ENCODE results near the gene MAP3K10. TPM values are rescaled to one million over a fixed set of nuclear protein-coding genes. Genes with fewer than 3 reads are reported as not detected.

The MAP3K10 gene
- total RNA-seq (10 to 100 TPM in 2 of 4 donors, 1 to 10 TPM in 2; 6.4 to 17.2 (median 10.5) TPM), polyA plus RNA-seq (1 to 10 TPM; 4.2 to 9.8 (median 4.2) TPM)

DNA sequence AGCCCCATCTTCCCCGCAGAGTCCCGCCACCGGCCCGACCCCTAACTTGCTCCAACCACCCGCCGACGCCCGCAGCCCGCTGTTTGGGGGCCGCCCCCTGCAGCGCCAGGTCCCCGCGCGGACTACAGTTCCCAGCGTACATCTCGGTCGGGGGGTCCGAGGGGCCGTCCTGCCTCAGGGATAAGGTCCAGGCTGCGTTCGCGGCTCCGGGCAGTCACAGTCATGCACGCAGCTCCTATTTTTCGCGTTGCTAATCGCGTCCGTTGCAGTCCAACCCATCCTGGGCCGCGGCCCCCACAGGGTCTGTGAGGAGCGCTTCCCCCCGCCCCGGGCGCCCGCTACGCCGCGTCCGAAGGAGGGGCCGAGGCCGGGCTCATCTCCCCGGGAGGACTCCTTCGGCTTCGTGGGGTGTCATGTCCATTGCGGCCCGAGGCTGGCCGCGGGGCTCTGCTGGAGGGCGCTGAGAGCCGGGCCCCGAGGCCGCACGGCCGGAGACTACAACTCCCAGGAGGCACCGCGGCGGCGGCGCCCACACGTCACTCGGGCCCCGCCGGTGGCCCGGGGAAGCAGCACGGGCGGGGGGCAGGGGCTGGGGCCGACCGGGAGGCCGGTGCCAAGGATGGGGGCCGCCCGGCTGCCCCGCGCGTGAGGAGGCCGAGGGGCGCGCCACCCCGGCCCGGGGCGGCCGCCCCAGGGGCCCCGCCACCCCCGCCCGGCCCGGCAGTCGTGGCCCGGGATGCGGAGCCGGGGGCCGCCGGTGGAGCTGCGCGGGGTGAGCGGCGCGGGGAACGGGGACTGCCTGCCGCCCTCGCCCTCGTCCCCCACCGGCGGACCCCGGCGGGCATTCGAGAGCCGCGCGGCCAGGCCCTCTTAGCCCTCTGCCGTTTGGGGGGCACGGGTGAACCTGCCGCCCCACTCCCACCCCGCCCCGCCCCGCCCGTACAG, at the start of gene MAP3K10:
TSS of gene MAP3K10 (plus strand) at position 536 of the 945 bp plus-strand sequence. CDS start 606 bp downstream, outside the sequence.
- H3K27me3 ChIP-seq, result no peaks in the 10 kb centered on the region
- TF ChIP-seq POLR2AphosphoS5 (IDR thresholded peaks at IDR 0.05), result peak in 3 of 4 donors; percentile 25 to 70 (median 49)
- no peak for TF ChIP-seq EP300 (IDR thresholded peaks at IDR 0.05)
- WGBS, 2 donors, result 0 to 1% methylated on average over 116 of the region's 116 CpGs
- peaks cover 0 to 31% (median 21%) of the 10 kb centered on the region in 4 donors for H3K4me1 ChIP-seq
- no peaks in the 10 kb centered on the region for H3K9me3 ChIP-seq
- peak within 1 kb of the TSS; percentile 81 to 99 (median 95) for H3K4me3 ChIP-seq
- H3K27ac ChIP-seq, result peak within 1 kb of the TSS; percentile 97 to 100 (median 99)
- no peaks in the 10 kb centered on the region for H3K36me3 ChIP-seq
- intact Hi-C loops (cut with DNase I), result loop anchor here (5.0 kb wide), 1 partner anchor 91 kb away; no protein-coding TSS in a partner anchor
- peak; percentile 87 for DNase-seq

DNA sequence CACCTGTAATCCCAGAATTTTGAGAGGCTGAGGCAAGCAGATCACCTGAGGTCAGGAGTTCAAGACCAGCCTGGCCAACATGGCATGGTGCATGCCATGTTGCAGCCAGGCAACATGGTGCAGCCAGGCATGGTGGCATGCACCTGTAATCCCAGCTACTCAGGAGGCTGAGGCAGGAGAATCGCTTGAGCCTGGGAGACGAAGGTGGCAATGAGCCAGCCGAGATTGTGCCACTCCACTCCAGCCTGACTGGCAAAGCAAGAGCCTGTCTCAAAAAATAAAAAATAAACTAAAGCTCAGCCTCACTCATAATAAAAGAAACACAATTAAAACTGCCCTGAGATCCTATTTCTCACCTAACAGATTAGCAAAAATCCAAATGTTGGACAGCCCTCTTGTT, 49.7 kb upstream of the MAP3K10 start:
- H3K36me3 ChIP-seq, result no peaks in the 10 kb centered on the region
- peaks cover 0 to 12% (median 0%) of the 10 kb centered on the region in 3 donors for H3K27me3 ChIP-seq
- DNase-seq, result no peak
- no peaks in the 10 kb centered on the region for H3K4me1 ChIP-seq
- WGBS, 2 donors, result 70 to 75% methylated on average over 3 of the region's 3 CpGs
- intact Hi-C loops (cut with DNase I), result no loop called here
- no peak overlapping the region for H3K4me3 ChIP-seq
- H3K27ac ChIP-seq, result no peak overlapping the region
- TF ChIP-seq EP300 (IDR thresholded peaks at IDR 0.05) (no peak), POLR2AphosphoS5 (IDR thresholded peaks at IDR 0.05) (no peak), POLR2A (IDR thresholded peaks at IDR 0.05) (no peak)
- TF ChIP-seq, protein P1, sequence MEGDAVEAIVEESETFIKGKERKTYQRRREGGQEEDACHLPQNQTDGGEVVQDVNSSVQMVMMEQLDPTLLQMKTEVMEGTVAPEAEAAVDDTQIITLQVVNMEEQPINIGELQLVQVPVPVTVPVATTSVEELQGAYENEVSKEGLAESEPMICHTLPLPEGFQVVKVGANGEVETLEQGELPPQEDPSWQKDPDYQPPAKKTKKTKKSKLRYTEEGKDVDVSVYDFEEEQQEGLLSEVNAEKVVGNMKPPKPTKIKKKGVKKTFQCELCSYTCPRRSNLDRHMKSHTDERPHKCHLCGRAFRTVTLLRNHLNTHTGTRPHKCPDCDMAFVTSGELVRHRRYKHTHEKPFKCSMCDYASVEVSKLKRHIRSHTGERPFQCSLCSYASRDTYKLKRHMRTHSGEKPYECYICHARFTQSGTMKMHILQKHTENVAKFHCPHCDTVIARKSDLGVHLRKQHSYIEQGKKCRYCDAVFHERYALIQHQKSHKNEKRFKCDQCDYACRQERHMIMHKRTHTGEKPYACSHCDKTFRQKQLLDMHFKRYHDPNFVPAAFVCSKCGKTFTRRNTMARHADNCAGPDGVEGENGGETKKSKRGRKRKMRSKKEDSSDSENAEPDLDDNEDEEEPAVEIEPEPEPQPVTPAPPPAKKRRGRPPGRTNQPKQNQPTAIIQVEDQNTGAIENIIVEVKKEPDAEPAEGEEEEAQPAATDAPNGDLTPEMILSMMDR (IDR thresholded peaks at IDR 0.05), result no peak
- H3K9me3 ChIP-seq, result no peaks in the 10 kb centered on the region

DNA sequence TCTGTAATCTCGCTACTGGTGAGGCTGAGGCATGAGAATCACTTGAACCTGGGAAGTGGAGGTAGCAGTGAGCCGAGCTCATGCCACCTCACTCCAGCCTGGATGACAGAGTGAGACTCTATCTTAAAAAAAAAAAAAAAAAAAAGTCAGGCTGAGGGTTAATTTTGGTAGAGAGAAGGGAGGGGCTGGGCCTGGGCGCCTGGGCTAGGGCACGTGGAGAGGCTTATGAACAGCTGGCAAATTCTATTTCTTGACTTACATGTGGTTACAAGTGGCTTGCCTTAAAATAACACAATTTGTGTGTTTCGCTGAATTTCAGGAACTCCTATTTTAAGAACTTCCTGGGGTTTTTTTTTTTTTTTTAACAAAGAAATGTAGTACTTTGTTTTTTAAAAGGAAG, 47.6 kb upstream of the MAP3K10 start:
- 27 to 48% methylated on average over 5 of the region's 5 CpGs for WGBS, 2 donors
- no peaks in the 10 kb centered on the region for H3K9me3 ChIP-seq
- intact Hi-C loops (cut with DNase I), result no loop called here
- H3K27ac ChIP-seq, result no peak overlapping the region
- no peaks in the 10 kb centered on the region for H3K4me1 ChIP-seq
- DNase-seq, result no peak
- no peak overlapping the region for H3K4me3 ChIP-seq
- TF ChIP-seq, protein P1 (IDR thresholded peaks at IDR 0.05), result no peak
- TF ChIP-seq EP300 (IDR thresholded peaks at IDR 0.05) (no peak), POLR2A (IDR thresholded peaks at IDR 0.05) (no peak), POLR2AphosphoS5 (IDR thresholded peaks at IDR 0.05) (no peak)
- H3K36me3 ChIP-seq, result no peaks in the 10 kb centered on the region
- peaks cover 0 to 17% (median 6%) of the 10 kb centered on the region in 3 donors for H3K27me3 ChIP-seq

DNA sequence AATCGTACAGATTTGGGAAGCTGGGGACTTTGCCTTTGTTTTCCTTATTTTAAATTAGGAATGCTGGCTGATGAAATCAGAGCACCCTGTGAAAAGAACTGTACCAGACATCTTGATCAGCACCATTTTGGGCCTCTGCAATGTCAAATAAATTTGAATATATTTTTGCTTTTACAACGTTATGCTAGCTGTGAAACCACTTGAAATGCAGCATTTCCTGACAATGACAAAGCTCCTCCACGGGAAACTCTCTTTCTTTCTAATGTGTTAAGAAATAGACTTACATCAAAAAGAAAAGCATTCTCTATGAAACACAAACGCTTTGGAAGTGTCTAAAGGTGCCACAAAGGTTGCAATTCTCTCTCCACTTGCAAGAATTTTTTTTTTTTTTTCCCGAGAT, 47.1 kb upstream of the MAP3K10 start:
- intact Hi-C loops (cut with DNase I), result no loop called here
- H3K27ac ChIP-seq, result no peak overlapping the region

More for the DNA sequence above, 47.1 kb upstream of the MAP3K10 start:
- peaks cover 0 to 17% (median 6%) of the 10 kb centered on the region in 3 donors for H3K27me3 ChIP-seq
- no peaks in the 10 kb centered on the region for H3K4me1 ChIP-seq
- no peak for DNase-seq
- no peaks in the 10 kb centered on the region for H3K9me3 ChIP-seq
- H3K4me3 ChIP-seq, result no peak overlapping the region
- WGBS, 2 donors, result 17 to 35% methylated on average over 5 of the region's 5 CpGs
- no peaks in the 10 kb centered on the region for H3K36me3 ChIP-seq
- TF ChIP-seq, protein P1 (IDR thresholded peaks at IDR 0.05), result no peak
- TF ChIP-seq EP300 (IDR thresholded peaks at IDR 0.05), result no peak
- no peak for TF ChIP-seq POLR2A (IDR thresholded peaks at IDR 0.05)
- no peak for TF ChIP-seq POLR2AphosphoS5 (IDR thresholded peaks at IDR 0.05)

All from sigmoid colon (tissue), 7 donors.